Peyer's patch (tissue), 4 donors: ENCODE measurements around the gene PDZD2. TPM values are rescaled to one million over a fixed set of nuclear protein-coding genes. Genes with fewer than 3 reads are reported as not detected.

Source experiments
- DNase-seq, 3 donors: peaks; one replicate each; pipeline ENCODE4 v3.0.0-alpha.2; 2017 to 2019
- H3K27ac ChIP-seq, 4 donors: fragments of 200-600 bp; sonication (generic); one replicate each; pipeline ENCODE4 v1.5.1; 2016 to 2019
- H3K27me3 ChIP-seq, 2 donors: fragments of 200-600 bp; sonication (generic); one replicate each; pipeline ENCODE4 v1.5.1; 2019
- H3K36me3 ChIP-seq, 3 donors: fragments of 200-600 bp; sonication (generic); one replicate each; pipeline ENCODE4 v1.5.1; 2016 to 2019
- H3K4me1 ChIP-seq, 4 donors: fragments of 200-600 bp; sonication (generic); one replicate each; pipeline ENCODE4 v1.5.1; 2016 to 2019
- H3K4me3 ChIP-seq, 4 donors: fragments of 200-600 bp; sonication (generic); 1 replicate in 3 of 4; 2 replicates in 1 of 4; pipeline ENCODE4 v1.5.1; 2016 to 2019; ENCODE audit warnings: mild to moderate bottlenecking in 1 of 4
- H3K9me3 ChIP-seq, 4 donors: fragments of 200-600 bp; sonication (generic); one replicate each; pipeline ENCODE4 v1.5.1; 2016 to 2019; ENCODE audit warnings: mild to moderate bottlenecking in 1 of 4
- POLR2A ChIP-seq, 2 donors: fragments of 450-650 bp; IDR thresholded peaks; one replicate each; pipeline ENCODE4 v1.5.1; 2017; ENCODE audit warnings: antibody characterized with exemption in 2 of 2, mild to moderate bottlenecking in 2 of 2, moderate library complexity in 2 of 2
- total RNA-seq, 4 donors: library from RNA; depleted of rRNA; stranded (reverse); fragments of >200 nt; gene quantifications; one replicate each; pipeline ENCODE4 v1.1.0, GENCODE V29; 2016
- TF ChIP-seq, protein P1 (sequence below), 6 experiments: fragments of 450-650 bp in 4 of 6; fragments of 200-600 bp in 2 of 6; sonication (generic) in 1 of 6; IDR thresholded peaks; one replicate each; pipeline ENCODE4 v1.5.1; 2017 to 2019; ENCODE audit warnings: antibody characterized with exemption in 6 of 6, mild to moderate bottlenecking in 3 of 6, moderate library complexity in 1 of 6

PDZD2 gene
- total RNA-seq, 4 donors from 2014 or later = 0.53 to 7.4 (median 3.0) TPM

DNA sequence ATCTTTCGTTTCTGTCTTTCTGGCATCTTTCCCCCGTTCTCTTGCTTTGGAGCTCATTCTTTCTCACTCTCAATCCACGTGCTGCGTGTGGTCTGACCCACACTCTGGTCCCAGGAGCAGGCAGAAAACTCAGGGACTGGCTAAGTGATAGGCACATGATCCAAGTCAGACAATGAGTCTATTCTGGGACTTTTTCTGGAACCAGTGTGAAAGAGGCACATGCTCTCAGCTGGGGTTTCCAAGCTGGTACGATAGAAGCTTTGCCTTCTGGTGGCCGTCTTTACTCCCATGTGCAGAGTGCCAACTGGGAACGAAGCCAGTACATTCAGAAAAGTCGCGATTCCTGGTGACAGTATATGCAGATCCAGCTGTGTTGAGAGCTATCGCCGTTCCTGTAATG lies 94.4 kb downstream of the PDZD2 start:
- H3K27me3 ChIP-seq = no peaks in the 10 kb centered on the region
- no peak overlapping the region for H3K4me3 ChIP-seq
- DNase-seq = no peak
- no peaks in the 10 kb centered on the region for H3K4me1 ChIP-seq
- H3K9me3 ChIP-seq = no peaks in the 10 kb centered on the region
- H3K36me3 ChIP-seq = no peaks in the 10 kb centered on the region
- TF ChIP-seq POLR2A (IDR thresholded peaks at IDR 0.05) = no peak
- TF ChIP-seq, protein P1, sequence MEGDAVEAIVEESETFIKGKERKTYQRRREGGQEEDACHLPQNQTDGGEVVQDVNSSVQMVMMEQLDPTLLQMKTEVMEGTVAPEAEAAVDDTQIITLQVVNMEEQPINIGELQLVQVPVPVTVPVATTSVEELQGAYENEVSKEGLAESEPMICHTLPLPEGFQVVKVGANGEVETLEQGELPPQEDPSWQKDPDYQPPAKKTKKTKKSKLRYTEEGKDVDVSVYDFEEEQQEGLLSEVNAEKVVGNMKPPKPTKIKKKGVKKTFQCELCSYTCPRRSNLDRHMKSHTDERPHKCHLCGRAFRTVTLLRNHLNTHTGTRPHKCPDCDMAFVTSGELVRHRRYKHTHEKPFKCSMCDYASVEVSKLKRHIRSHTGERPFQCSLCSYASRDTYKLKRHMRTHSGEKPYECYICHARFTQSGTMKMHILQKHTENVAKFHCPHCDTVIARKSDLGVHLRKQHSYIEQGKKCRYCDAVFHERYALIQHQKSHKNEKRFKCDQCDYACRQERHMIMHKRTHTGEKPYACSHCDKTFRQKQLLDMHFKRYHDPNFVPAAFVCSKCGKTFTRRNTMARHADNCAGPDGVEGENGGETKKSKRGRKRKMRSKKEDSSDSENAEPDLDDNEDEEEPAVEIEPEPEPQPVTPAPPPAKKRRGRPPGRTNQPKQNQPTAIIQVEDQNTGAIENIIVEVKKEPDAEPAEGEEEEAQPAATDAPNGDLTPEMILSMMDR (IDR thresholded peaks at IDR 0.05) = no peak
- H3K27ac ChIP-seq = no peak overlapping the region

DNA sequence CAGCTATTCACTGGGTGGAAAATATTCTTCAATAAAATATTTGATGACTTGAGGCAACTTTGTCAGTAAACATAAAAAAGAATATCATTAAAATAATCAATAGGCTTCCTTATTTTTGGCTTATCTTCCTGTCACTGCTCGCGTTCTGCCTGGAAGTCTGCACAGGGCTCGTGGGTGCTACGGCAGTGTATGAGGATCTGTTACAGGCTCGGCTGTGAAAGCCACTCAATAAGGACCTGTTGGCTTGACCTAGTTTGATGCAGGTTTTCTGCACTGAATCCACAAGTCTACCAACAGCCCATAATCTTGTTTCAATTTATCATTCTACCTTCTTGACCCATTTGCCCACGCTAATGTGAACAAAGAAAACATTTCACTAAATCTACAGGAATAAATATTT lies 97.2 kb downstream of the PDZD2 start:
- H3K4me3 ChIP-seq = no peak overlapping the region
- no peak for DNase-seq
- no peaks in the 10 kb centered on the region for H3K9me3 ChIP-seq

DNA sequence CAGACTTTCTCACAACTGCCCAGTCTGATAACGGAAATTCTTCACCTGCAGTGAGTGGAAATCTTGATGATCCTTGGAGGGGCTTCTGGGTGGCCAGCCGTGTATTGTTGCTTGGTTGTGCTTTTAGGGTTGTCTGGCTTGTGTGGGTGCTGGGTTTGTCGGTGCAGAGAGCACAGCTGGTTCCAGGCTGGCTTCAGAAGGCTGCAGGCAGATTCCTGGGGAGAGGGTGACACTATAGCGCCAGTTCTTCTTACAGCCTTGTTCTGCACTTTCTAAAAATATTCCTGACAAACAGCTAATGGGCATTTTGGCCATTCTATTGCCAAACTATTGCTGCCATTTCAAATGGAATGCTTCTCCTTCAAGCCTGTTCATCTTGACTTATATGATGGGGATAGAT lies 99.3 kb downstream of the PDZD2 start:
- no peak for DNase-seq
- no peaks in the 10 kb centered on the region for H3K27me3 ChIP-seq
- TF ChIP-seq POLR2A (IDR thresholded peaks at IDR 0.05) = no peak
- TF ChIP-seq, protein P1 (IDR thresholded peaks at IDR 0.05) = no peak
- H3K36me3 ChIP-seq = no peaks in the 10 kb centered on the region
- no peak overlapping the region for H3K4me3 ChIP-seq
- H3K4me1 ChIP-seq = no peaks in the 10 kb centered on the region
- H3K9me3 ChIP-seq = no peaks in the 10 kb centered on the region
- H3K27ac ChIP-seq = no peak overlapping the region

More for the DNA sequence above, 97.2 kb downstream of the PDZD2 start:
- Histone ChIP-seq H3K36me3 (no peaks in the 10 kb centered on the region), H3K4me1 (no peaks in the 10 kb centered on the region), H3K27ac (no peak overlapping the region), H3K27me3 (no peaks in the 10 kb centered on the region)
- TF ChIP-seq, protein P1 (IDR thresholded peaks at IDR 0.05) = no peak
- TF ChIP-seq POLR2A (IDR thresholded peaks at IDR 0.05) = no peak

- Histone ChIP-seq H3K36me3 (no peaks in the 10 kb centered on the region), H3K4me3 (no peak overlapping the region), H3K9me3 (no peaks in the 10 kb centered on the region), H3K27ac (no peak overlapping the region), H3K27me3 (no peaks in the 10 kb centered on the region), H3K4me1 (no peaks in the 10 kb centered on the region)
- TF ChIP-seq, protein P1 (IDR thresholded peaks at IDR 0.05) = no peak
- TF ChIP-seq POLR2A (IDR thresholded peaks at IDR 0.05) = no peak
- no peak for DNase-seq
Observed at GRCh38 chr5:31741496-31741895, 102.6 kb downstream of the PDZD2 start.

GRCh38 chr5:31743678-31744077 lies 104.7 kb downstream of the PDZD2 start:
- no peak for DNase-seq
- Histone ChIP-seq H3K4me1 (no peaks in the 10 kb centered on the region), H3K27me3 (no peaks in the 10 kb centered on the region), H3K27ac (no peak overlapping the region), H3K4me3 (no peak overlapping the region), H3K9me3 (no peaks in the 10 kb centered on the region), H3K36me3 (no peaks in the 10 kb centered on the region)
- TF ChIP-seq, protein P1 (IDR thresholded peaks at IDR 0.05) = no peak
- no peak for TF ChIP-seq POLR2A (IDR thresholded peaks at IDR 0.05)
